WERI-Rb-1 (cell line): Measurements from ENCODE around the gene NECAB2.

Experiments
- DNase-seq: peaks from one replicate; pipeline ENCODE4 v3.0.0-alpha.2; 2020
- H3K27ac ChIP-seq: fragments of 250-450 bp; sonication (Bioruptor Pico); 2 replicates; pipeline ENCODE4 v1.5.1; 2020; ENCODE audit warnings: mild to moderate bottlenecking, moderate library complexity
- H3K27me3 ChIP-seq: fragments of 250-450 bp; sonication (Bioruptor Pico); 2 replicates; pipeline ENCODE4 v1.5.1; 2021; ENCODE audit warnings: mild to moderate bottlenecking, low read depth, moderate library complexity; ENCODE audit not compliant: insufficient read depth, severe bottlenecking
- H3K36me3 ChIP-seq: fragments of 250-450 bp; sonication (Bioruptor Pico); 2 replicates; pipeline ENCODE4 v1.5.1; 2020; ENCODE audit warnings: mild to moderate bottlenecking, moderate library complexity
- H3K4me3 ChIP-seq: 2 replicates; pipeline ENCODE4 v1.5.1; 2011; ENCODE audit warnings: low read depth, mild to moderate bottlenecking, control low read depth, low read length
- H3K9me3 ChIP-seq: fragments of 250-450 bp; sonication (Bioruptor Pico); 2 replicates; pipeline ENCODE4 v1.5.1; 2021; ENCODE audit warnings: mild to moderate bottlenecking, moderate library complexity; ENCODE audit not compliant: severe bottlenecking
- TF ChIP-seq, protein P1 (sequence below): IDR thresholded peaks from 2 replicates; pipeline ENCODE4 v1.5.1; 2011; ENCODE audit warnings: low read depth, mild to moderate bottlenecking, control low read depth, inconsistent platforms, low read length

The NECAB2 gene

DNA sequence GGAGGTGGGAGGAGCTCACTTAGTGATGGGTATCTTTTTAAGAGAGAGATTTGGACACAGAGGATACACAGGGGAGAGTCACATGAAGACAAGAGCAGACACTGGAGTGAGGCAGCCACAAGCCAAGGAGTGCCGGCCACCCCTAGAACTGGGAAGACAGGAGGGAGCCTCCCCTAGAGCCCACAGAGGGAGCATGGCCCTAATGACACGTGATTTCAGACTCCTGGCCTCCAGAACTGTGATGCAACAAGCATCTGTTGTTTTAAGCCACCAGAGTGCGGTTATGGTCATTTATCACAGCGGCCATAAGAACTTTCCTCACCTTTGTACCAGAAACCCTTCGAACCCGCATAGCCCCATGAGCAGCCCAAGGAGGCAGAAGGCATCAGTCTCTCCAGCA is 41.2 kb downstream of the NECAB2 start:
- Histone ChIP-seq H3K9me3 (no peaks in the 10 kb centered on the region), H3K4me3 (no peak overlapping the region), H3K27ac (no peak overlapping the region), H3K36me3 (no peaks in the 10 kb centered on the region), H3K27me3 (no peaks in the 10 kb centered on the region)
- TF ChIP-seq, protein P1, sequence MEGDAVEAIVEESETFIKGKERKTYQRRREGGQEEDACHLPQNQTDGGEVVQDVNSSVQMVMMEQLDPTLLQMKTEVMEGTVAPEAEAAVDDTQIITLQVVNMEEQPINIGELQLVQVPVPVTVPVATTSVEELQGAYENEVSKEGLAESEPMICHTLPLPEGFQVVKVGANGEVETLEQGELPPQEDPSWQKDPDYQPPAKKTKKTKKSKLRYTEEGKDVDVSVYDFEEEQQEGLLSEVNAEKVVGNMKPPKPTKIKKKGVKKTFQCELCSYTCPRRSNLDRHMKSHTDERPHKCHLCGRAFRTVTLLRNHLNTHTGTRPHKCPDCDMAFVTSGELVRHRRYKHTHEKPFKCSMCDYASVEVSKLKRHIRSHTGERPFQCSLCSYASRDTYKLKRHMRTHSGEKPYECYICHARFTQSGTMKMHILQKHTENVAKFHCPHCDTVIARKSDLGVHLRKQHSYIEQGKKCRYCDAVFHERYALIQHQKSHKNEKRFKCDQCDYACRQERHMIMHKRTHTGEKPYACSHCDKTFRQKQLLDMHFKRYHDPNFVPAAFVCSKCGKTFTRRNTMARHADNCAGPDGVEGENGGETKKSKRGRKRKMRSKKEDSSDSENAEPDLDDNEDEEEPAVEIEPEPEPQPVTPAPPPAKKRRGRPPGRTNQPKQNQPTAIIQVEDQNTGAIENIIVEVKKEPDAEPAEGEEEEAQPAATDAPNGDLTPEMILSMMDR: no peak
- no peak for DNase-seq

- H3K27ac ChIP-seq: no peak overlapping the region
- no peaks in the 10 kb centered on the region for H3K36me3 ChIP-seq
- H3K9me3 ChIP-seq: no peaks in the 10 kb centered on the region
- peak; percentile 75 for DNase-seq
- H3K27me3 ChIP-seq: no peaks in the 10 kb centered on the region
- H3K4me3 ChIP-seq: no peak overlapping the region
- TF ChIP-seq, protein P1: no peak
Observed at GRCh38 chr16:84013787-84014569, 45.9 kb downstream of the NECAB2 start.

DNA sequence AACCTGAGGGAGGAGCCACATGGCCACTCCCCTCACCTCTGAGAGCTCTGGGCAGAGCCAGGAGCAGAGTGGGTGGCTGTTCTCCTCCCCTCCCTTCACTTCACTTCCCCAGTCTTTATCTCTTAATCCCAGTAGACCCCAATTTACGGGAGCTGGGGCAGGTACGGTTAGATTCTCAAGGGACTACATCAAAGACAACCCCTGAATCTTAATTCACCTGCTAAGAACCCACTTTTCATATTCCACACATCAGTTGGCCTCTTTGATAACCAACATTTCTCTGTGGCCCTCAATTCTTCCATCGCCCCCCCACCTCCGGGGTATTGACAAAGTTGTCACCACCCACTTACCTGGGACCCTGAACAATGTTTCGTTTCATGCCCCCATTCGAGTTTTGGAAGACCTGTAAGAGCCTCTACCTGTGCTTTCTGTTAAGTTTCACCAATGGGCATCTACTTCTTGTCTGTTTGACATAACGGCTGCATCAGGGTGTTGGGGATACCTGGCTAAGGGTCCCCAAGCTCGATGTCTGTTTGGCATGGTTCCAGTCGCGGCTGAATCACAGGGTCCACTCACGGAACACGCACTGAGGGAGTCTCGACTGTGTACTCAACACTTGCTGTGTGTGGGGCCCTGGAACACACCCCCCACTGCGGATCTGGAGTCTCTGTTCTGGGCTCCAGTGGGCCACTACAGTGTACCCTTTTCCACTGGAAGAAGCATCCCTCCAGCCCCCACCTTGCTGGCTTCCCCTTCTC is 46.7 kb downstream of the NECAB2 start:
- Histone ChIP-seq H3K4me3 (no peak overlapping the region), H3K27me3 (no peaks in the 10 kb centered on the region), H3K27ac (no peak overlapping the region), H3K9me3 (no peaks in the 10 kb centered on the region), H3K36me3 (no peaks in the 10 kb centered on the region)
- TF ChIP-seq, protein P1: no peak
- DNase-seq: no peak

DNA sequence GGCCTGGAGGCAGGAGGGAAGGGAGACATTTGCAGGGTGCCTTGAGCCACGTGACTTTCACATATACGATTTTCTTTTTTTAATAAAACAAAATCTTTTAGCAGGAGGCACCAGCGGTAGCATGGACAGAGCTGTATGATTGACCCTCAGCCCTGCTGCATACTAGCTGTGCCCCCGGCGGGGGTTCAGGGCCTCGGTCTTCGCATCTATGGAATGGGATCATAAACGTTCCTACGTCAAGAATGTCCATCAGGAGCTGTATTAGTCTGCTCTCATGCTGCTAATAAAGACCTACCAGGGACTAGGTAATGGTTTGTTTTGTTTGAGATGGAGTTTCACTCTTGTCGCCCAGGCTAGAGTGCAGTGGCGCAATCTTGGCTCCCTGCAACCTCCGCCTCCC is 47.4 kb downstream of the NECAB2 start:
- TF ChIP-seq, protein P1: no peak
- no peak overlapping the region for H3K27ac ChIP-seq
- H3K4me3 ChIP-seq: no peak overlapping the region
- H3K9me3 ChIP-seq: no peaks in the 10 kb centered on the region
- no peak for DNase-seq
- no peaks in the 10 kb centered on the region for H3K27me3 ChIP-seq
- H3K36me3 ChIP-seq: no peaks in the 10 kb centered on the region

- Histone ChIP-seq H3K9me3 (no peaks in the 10 kb centered on the region), H3K36me3 (no peaks in the 10 kb centered on the region), H3K27me3 (no peaks in the 10 kb centered on the region), H3K27ac (no peak overlapping the region), H3K4me3 (no peak overlapping the region)
- no peak for DNase-seq
- TF ChIP-seq, protein P1: no peak
Observed at GRCh38 chr16:84016477-84016876, 48.4 kb downstream of the NECAB2 start.
